Tibial nerve (tissue), 3 donors: ENCODE data around the gene CDHR1.

Experiments used
- CTCF ChIP-seq, 5 experiments: fragments of 200-600 bp in 3 of 5; fragments of 450-650 bp in 2 of 5; sonication (generic) in 3 of 5; IDR thresholded peaks; one replicate each; pipeline ENCODE4 v1.5.1; 2016 to 2019; ENCODE audit warnings: antibody characterized with exemption in 5 of 5, mild to moderate bottlenecking in 3 of 5, moderate library complexity in 2 of 5
- POLR2A ChIP-seq, 2 donors: fragments of 450-650 bp; IDR thresholded peaks; one replicate each; pipeline ENCODE4 v1.6.1; 2017; ENCODE audit warnings: antibody characterized with exemption in 2 of 2, mild to moderate bottlenecking in 2 of 2, moderate library complexity in 2 of 2

DNA sequence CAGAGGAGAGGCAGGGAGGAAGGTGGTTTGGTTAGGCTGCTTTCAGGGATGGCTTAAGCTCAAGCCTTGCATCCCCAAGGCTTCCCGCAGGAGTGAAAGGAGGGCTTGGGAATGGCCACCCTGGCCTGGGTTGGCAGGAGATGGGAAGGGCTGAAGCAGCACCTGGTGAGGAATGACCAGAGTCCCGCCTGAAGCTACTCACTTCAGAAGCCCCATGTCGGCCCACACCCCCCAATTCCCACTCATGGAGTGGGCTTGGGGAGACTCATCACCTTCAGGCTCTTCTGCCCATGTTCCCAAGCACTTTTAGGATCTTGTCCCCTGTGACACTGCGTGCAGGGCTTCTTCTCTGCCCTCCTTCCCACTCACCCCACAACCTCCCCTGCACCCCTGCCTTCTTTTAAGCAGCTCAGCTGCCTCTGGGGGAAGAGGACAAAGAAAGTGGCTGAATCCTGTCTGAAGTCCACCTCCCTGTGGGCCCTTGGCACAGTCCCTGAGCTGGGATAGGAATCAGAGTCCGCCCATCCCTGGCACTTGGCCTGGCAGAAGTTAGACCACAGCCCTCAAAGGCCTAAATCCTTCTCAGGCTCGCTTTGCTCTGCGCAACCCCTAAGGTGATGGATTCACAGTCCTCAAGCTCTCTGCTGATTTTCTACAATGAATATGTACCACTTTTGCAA is 67.0 kb downstream of the CDHR1 start:
- TF ChIP-seq CTCF (IDR thresholded peaks at IDR 0.05) (no peak), POLR2A (IDR thresholded peaks at IDR 0.05) (no peak)
